Ovary (tissue), 3 donors: ENCODE data around the gene TMEM151B.

Experiments
- CTCF ChIP-seq, 3 donors: fragments of 450-650 bp in 2 of 3; fragments of 200-600 bp in 1 of 3; IDR thresholded peaks; one replicate each; pipeline versions ENCODE4 v1.5.1 to v1.8.0; 2016 to 2022; ENCODE audit warnings: antibody characterized with exemption in 3 of 3, mild to moderate bottlenecking in 1 of 3
- EP300 ChIP-seq: sonication (generic); formaldehyde crosslinking; IDR thresholded peaks from one replicate; pipeline ENCODE4 v1.6.1; 2017; ENCODE audit warnings: antibody characterized with exemption
- POLR2A ChIP-seq: fragments of 450-650 bp; IDR thresholded peaks from one replicate; pipeline ENCODE4 v1.6.1; 2017; ENCODE audit warnings: antibody characterized with exemption, mild to moderate bottlenecking, moderate library complexity
- donor health status: DM: no; HTN: no; CAD: no.

DNA sequence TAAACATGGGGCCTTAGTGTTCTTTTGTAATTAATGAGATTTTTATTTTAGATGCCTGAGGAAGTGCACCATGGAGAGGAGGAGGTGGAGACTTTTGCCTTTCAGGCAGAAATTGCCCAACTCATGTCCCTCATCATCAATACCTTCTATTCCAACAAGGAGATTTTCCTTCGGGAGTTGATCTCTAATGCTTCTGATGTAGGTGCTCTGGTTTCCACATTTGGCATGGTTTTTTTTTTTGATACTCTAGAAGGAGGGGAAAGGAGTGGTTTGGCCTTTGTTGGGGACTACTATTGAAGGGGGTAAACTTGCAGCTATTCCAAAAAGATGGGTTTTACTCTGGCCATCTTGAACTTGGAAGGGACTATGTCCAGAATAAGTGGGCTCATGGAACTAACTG lies 21.7 kb upstream of the TMEM151B start:
- no peak for TF ChIP-seq POLR2A
- TF ChIP-seq CTCF (IDR thresholded peaks at IDR 0.05) = no peak
- TF ChIP-seq EP300 = no peak
